Dendritic cell treated with granulocyte-macrophage colony-stimulating factor and Interleukin-4, amounts not matched to agents 40 ng/mL and 50 ng/mL, for 4 days (primary cell): ENCODE results near the gene IQGAP1.
"Not testable (repeated sequence)": the region's sequence is repeated elsewhere in the genome, so short reads cannot be mapped to it uniquely, and the experiment has no call there.

Experiments
- H3K27ac Mint-ChIP-seq: one replicate; pipeline ENCODE4 v1.8.0; 2022; ENCODE audit warnings: mild to moderate bottlenecking, mixed read lengths
- H3K27me3 Mint-ChIP-seq: one replicate; pipeline ENCODE4 v1.8.0; 2022; ENCODE audit warnings: mild to moderate bottlenecking, mixed read lengths
- H3K36me3 Mint-ChIP-seq: one replicate; pipeline ENCODE4 v1.8.0; 2022; ENCODE audit warnings: low read depth, mixed read lengths
- H3K4me1 Mint-ChIP-seq: one replicate; pipeline ENCODE4 v1.8.0; 2022; ENCODE audit warnings: low read depth, mixed read lengths
- H3K4me3 Mint-ChIP-seq: one replicate; pipeline ENCODE4 v1.8.0; 2022; ENCODE audit warnings: mild to moderate bottlenecking, moderate library complexity, mixed read lengths
- H3K9me3 Mint-ChIP-seq: one replicate; pipeline ENCODE4 v1.8.0; 2022; ENCODE audit warnings: mixed read lengths
- intact Hi-C: fragments of 100-400 bp; cut with micrococcal nuclease; formaldehyde crosslinking; loops from one replicate; pipeline ENCODE4 v1.15.0; 2022

The IQGAP1 gene, protein sequence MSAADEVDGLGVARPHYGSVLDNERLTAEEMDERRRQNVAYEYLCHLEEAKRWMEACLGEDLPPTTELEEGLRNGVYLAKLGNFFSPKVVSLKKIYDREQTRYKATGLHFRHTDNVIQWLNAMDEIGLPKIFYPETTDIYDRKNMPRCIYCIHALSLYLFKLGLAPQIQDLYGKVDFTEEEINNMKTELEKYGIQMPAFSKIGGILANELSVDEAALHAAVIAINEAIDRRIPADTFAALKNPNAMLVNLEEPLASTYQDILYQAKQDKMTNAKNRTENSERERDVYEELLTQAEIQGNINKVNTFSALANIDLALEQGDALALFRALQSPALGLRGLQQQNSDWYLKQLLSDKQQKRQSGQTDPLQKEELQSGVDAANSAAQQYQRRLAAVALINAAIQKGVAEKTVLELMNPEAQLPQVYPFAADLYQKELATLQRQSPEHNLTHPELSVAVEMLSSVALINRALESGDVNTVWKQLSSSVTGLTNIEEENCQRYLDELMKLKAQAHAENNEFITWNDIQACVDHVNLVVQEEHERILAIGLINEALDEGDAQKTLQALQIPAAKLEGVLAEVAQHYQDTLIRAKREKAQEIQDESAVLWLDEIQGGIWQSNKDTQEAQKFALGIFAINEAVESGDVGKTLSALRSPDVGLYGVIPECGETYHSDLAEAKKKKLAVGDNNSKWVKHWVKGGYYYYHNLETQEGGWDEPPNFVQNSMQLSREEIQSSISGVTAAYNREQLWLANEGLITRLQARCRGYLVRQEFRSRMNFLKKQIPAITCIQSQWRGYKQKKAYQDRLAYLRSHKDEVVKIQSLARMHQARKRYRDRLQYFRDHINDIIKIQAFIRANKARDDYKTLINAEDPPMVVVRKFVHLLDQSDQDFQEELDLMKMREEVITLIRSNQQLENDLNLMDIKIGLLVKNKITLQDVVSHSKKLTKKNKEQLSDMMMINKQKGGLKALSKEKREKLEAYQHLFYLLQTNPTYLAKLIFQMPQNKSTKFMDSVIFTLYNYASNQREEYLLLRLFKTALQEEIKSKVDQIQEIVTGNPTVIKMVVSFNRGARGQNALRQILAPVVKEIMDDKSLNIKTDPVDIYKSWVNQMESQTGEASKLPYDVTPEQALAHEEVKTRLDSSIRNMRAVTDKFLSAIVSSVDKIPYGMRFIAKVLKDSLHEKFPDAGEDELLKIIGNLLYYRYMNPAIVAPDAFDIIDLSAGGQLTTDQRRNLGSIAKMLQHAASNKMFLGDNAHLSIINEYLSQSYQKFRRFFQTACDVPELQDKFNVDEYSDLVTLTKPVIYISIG (N-terminal part only)

DNA sequence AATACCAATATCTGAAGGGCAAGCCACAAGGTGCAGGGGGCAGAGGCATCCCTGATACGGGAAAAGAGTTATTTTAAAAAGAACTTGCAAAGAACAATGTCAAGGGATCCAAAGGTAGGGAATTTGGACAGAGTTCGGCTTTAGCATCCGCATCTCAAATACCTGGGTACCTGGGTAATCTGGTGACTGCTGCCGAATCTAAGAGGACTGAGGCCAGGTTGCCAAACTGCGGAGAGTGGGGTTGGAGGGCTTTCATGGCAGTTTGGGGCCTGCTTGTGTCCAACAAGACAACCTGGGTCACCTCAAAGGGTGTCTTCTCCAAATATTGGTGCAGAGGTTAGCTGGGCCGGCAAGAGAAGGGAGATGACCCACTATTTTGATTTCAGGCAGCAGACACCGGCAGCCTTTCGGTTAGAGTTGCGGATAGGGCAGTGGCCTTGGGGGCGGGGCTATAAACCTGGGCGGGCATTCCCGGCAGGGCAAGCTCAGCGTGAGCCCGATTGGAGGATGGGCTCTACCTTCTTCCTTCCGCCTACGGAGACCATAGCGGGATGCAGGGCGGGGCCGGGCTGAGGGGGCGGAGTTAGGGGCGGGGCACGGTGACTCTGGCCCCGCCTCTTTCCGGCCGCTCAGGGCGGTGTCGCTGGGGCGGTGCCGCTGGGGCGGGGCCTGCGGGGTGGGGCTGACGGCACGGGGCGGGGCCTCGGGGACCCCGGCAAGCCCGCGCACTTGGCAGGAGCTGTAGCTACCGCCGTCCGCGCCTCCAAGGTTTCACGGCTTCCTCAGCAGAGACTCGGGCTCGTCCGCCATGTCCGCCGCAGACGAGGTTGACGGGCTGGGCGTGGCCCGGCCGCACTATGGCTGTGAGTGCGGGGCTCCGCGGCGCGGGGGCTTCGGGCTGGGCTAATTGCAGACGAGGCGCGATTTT lies at the start of gene IQGAP1:
TSS of gene IQGAP1 (plus strand) at position 709 of the 928 bp plus-strand sequence. CDS start at position 809, 100 bp downstream.
- Mint-ChIP-seq H3K4me1 (peaks cover 53% of the 10 kb centered on the region), H3K9me3 (no peaks in the 10 kb centered on the region), H3K36me3 (peaks cover 49% of the 10 kb centered on the region), H3K27me3 (no peaks in the 10 kb centered on the region), H3K4me3 (peak within 1 kb of the TSS; percentile 91), H3K27ac (peak within 1 kb of the TSS; percentile 99)
- intact Hi-C loops = loop anchor here (1.0 to 5.0 kb wide), 3 partner anchors 14 to 35 kb away; partner anchors contain the start of gene ZNF774

DNA sequence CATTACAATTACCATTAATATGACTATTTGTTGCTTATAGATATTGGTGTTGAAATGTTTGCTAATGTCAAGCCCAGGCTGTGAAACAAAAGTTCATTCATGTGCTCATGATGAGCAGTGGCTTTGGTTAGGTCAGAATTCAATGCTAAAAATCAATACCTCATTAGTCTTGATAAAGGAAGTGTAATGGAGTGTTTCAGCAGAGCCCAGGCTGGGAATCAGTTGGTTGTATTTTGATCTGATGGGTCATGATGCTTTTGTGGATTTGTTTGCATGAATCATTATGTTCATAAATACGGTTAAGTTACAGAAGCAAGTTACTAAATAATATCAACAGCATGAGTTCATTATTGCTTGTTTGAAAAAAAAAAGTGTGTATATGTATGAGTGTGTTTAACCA lies 49.5 kb upstream of the IQGAP1 start:
- Mint-ChIP-seq H3K36me3 (no peaks in the 10 kb centered on the region), H3K4me1 (peaks cover 27% of the 10 kb centered on the region), H3K9me3 (no peaks in the 10 kb centered on the region), H3K4me3 (no peak overlapping the region), H3K27ac (no peak overlapping the region), H3K27me3 (no peaks in the 10 kb centered on the region)
- intact Hi-C loops = no loop called here

DNA sequence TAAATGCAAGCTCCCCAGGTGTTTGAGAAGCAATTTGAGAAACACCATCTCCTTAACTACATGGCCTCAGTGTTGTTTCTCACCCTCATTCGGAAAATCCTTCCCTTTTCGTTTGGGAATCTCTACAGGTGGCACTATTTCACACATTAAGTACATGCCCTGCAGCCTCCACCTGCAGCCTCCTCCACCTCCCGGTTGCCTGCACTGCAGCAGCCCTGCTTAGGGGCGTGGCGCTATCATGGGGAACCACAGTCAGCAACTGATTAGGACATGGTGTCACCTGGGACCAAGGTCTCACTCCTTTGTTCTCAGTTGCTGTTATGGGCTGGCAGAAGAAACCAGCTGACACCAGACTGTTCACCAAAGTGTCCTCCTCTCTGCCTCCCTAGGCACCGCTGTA lies 47.7 kb upstream of the IQGAP1 start:
- Mint-ChIP-seq H3K4me3 (no peak overlapping the region), H3K9me3 (no peaks in the 10 kb centered on the region), H3K36me3 (no peaks in the 10 kb centered on the region), H3K4me1 (peaks cover 44% of the 10 kb centered on the region), H3K27ac (no peak overlapping the region), H3K27me3 (no peaks in the 10 kb centered on the region)
- intact Hi-C loops = no loop called here

DNA sequence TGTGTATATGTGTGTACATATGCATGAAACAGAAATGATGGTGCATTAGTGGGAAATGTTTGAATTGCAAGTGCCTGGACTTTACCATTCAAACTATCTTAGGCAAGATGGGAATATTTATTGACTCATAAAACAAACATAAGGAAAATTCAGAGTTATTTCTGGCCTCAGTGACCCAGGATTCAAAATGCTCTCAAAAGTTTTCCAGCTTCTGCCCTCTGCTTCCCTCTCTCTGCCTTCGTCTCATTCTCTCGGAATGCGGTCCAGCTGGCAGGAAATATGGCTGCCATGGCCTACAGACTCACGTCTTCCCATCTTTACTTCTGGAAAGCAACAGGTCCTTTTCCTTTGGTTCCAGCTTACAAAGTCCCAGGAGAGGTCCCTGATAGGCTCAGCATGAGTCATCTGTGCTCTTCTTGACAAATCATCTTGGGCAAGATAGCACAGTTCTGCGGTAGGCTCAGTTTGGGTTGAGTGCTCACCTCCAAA lies 44.7 kb upstream of the IQGAP1 start:
- Mint-ChIP-seq H3K4me1 (peaks cover 52% of the 10 kb centered on the region), H3K9me3 (no peaks in the 10 kb centered on the region), H3K27ac (no peak overlapping the region), H3K27me3 (no peaks in the 10 kb centered on the region), H3K36me3 (no peaks in the 10 kb centered on the region), H3K4me3 (no peak overlapping the region)
- intact Hi-C loops = no loop called here

DNA sequence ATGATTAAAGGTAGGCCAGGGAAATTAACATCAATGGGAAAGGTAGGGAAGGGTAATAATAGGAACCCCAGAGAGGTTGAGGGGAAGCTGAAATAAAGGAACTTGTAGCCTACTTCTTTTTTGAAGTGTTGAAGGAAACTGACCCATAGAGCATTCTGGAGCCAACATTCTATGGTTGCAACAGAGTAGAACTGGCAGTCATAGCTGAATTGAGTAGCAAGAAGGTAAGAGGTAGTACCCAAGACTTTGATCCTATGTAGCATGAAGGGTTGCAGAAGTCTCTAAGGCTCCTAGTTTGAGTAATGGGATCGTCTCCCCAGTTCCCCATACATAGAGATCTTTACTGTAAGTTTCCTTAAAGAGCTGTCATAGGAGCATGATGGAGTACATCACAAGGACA lies 43.4 kb upstream of the IQGAP1 start:
- Mint-ChIP-seq H3K27ac (no peak overlapping the region), H3K36me3 (no peaks in the 10 kb centered on the region), H3K4me1 (peaks cover 46% of the 10 kb centered on the region), H3K4me3 (no peak overlapping the region), H3K27me3 (no peaks in the 10 kb centered on the region), H3K9me3 (no peaks in the 10 kb centered on the region)
- intact Hi-C loops = no loop called here

DNA sequence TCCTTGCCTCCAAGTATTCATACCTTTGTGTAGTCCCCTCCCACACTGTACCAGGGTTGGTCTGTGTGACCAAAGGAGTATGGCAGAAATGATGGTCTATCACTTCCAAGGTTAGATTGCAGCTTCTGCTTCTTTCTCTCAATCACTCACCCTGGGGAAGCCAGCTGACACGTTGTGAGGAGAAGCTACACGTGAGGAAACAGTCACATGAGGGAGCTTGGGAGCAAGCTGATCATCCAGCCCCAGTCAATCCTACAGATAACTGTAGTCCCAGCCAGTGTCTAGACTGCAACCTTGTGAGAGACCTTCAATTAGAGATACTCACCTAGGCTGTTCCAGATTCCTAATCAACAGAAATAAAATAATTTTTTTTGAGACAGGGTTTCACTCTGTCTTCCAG lies 42.2 kb upstream of the IQGAP1 start:
- Mint-ChIP-seq H3K27ac (peak overlapping the region; percentile 63), H3K27me3 (peaks cover 5% of the 10 kb centered on the region)

DNA sequence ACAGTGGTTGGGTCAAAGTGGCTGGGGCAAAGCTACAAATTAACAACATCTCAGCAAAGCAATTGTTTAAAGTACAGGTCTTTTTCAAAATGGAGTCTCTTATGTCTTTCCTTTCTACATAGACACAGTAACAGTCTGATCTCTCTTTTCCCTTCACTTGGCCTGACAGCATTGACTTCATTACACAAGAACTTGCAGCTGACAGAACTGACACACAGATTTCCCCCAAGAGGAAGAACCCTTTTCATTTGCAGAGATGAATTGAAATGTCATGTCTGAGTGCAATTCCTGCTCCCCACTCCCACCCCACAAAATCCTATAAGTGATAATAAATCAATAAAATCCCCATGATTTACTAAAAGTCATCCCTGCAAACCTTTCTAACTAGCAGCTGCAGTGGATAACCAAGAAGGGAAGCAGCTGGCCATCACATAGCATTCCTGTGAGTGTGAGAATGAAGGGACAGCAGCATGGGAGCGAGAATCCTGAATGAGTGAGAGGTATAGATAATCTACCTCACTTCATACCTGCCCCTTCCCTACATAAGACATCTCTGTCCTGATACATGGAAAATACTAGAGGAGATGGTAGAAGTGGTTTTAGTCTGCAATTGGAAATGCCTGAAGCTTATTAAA lies 40.5 kb upstream of the IQGAP1 start:
- intact Hi-C loops, H3K27me3 Mint-ChIP-seq, H3K36me3 Mint-ChIP-seq, H3K27ac Mint-ChIP-seq, H3K9me3 Mint-ChIP-seq, H3K4me3 Mint-ChIP-seq: not testable (repeated sequence)
- peaks cover 54% of the 10 kb centered on the region for H3K4me1 Mint-ChIP-seq

More for the DNA sequence above, 42.2 kb upstream of the IQGAP1 start:
- intact Hi-C loops = no loop called here
- Mint-ChIP-seq H3K9me3 (no peaks in the 10 kb centered on the region), H3K36me3 (no peaks in the 10 kb centered on the region), H3K4me3 (no peak overlapping the region), H3K4me1 (peaks cover 46% of the 10 kb centered on the region)

DNA sequence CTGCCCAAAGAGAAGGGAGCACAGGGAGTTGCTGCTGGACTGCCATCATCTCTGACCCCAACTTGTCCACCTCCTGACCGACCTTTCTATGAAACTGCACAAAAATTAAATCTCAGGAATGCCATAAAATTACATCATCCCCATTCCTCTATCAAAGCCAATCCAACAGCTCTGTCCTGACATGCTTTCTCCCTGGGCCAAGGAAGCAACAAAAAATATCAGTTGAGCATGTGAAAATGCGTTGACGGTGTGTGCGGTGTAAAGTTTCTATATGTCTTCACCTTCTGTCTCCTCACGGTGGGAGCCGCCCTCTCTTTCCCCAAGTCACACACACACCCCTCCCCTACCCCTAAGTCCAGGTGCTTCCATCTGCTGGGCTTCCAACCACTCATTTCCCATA lies 39.6 kb upstream of the IQGAP1 start:
- intact Hi-C loops = no loop called here
- Mint-ChIP-seq H3K27ac (no peak overlapping the region), H3K4me3 (no peak overlapping the region), H3K27me3 (peaks cover 10% of the 10 kb centered on the region), H3K9me3 (no peaks in the 10 kb centered on the region), H3K4me1 (peaks cover 51% of the 10 kb centered on the region), H3K36me3 (peaks cover 6% of the 10 kb centered on the region)

DNA sequence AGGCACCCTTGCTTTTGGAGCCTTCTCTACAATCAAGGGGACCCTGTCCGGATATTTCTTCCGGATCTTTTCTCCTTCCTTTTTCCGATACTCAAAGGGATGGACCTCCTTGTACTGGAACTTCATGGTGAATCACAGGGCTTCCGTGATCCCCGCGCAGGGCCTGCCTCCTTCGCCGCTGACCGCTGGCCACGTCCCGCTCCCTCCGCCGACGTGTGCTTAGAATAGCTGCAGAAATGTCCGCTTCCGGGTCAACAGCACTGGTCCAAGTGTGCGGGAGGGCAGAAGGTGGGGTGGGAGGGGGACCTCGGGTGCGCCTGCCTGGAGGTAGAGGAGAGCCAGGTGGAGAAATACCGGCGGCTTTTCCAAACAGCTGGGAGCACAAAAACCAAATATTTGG lies 39.0 kb upstream of the IQGAP1 start:
- intact Hi-C loops = no loop called here
- Mint-ChIP-seq H3K4me1 (peaks cover 45% of the 10 kb centered on the region), H3K27me3 (peaks cover 10% of the 10 kb centered on the region)

DNA sequence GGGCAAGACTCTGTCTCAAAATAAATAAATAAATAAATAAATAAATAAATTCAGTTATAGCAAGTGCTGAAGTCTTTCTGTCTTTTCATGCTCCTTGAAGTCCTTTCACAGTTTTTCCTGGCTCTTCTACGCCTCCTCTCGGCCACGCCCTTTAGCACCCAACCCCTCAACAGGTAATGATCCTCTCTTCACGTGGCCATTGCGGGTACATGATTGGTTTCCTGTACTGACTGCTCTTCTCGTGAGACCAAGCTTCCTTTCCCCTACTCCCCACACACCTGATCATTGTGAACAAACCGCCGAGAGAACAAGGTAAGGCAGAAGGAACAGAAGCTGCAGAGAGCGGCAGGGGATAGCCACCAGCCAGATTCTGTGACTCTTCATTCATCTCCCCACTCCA lies 38.2 kb upstream of the IQGAP1 start:
- Mint-ChIP-seq H3K9me3 (no peaks in the 10 kb centered on the region), H3K4me3 (no peak overlapping the region), H3K4me1 (peaks cover 39% of the 10 kb centered on the region), H3K36me3 (peaks cover 6% of the 10 kb centered on the region), H3K27me3 (peaks cover 10% of the 10 kb centered on the region), H3K27ac (no peak overlapping the region)
- intact Hi-C loops = loop anchor here (5.0 kb wide), 1 partner anchor 37 kb away; the partner anchor contains the start of gene IQGAP1

More for the DNA sequence above, 39.0 kb upstream of the IQGAP1 start:
- Mint-ChIP-seq H3K9me3 (no peaks in the 10 kb centered on the region), H3K27ac (no peak overlapping the region), H3K4me3 (no peak overlapping the region), H3K36me3 (peaks cover 6% of the 10 kb centered on the region)

DNA sequence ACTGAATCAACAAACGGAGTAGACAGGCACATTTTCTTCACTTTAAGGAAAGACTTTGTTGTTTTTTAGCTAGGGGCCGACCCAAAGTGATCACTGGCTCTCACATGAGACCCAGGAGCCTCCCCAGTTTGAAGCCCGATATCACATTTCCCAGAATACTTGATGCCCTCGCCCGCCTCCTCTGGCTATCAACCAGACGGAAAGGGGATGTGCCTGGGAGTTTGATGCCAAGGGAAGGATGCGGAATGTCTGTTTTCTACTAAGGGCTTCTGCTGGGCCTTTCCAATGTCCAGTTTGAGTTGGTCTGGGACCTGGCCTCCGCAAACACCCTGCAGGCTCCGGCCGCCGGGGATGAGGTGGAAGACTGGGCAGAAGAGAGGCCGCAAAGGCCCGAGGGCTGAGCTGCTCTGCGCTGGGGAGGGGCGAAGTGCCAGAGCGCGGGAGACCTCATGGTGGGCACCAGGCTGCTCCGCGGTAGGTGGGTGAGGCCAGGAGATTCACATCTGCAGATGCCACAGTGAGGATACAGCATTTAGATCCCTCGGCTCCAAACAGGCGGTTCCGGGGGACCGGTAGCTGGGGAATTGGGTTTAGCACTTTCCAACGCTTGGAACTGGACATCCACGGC lies 36.4 kb upstream of the IQGAP1 start:
- Mint-ChIP-seq H3K4me1 (peaks cover 21% of the 10 kb centered on the region), H3K9me3 (no peaks in the 10 kb centered on the region), H3K4me3 (peak overlapping the region; percentile 92), H3K36me3 (peaks cover 12% of the 10 kb centered on the region), H3K27ac (peak overlapping the region; percentile 85), H3K27me3 (peaks cover 10% of the 10 kb centered on the region)
- intact Hi-C loops = loop anchor here (5.0 kb wide), 1 partner anchor 36 kb away; the partner anchor contains the start of gene IQGAP1
